ENCODE measurements around the gene ACSS2.
"Not testable (repeated sequence)": the region's sequence is repeated elsewhere in the genome, so short reads cannot be mapped to it uniquely, and the experiment has no call there.

The ACSS2 gene

GRCh38 chr20:34874094-34874654, 2.2 kb upstream of the ACSS2 start:
- peak; percentile 63 for DNase-seq

DNA sequence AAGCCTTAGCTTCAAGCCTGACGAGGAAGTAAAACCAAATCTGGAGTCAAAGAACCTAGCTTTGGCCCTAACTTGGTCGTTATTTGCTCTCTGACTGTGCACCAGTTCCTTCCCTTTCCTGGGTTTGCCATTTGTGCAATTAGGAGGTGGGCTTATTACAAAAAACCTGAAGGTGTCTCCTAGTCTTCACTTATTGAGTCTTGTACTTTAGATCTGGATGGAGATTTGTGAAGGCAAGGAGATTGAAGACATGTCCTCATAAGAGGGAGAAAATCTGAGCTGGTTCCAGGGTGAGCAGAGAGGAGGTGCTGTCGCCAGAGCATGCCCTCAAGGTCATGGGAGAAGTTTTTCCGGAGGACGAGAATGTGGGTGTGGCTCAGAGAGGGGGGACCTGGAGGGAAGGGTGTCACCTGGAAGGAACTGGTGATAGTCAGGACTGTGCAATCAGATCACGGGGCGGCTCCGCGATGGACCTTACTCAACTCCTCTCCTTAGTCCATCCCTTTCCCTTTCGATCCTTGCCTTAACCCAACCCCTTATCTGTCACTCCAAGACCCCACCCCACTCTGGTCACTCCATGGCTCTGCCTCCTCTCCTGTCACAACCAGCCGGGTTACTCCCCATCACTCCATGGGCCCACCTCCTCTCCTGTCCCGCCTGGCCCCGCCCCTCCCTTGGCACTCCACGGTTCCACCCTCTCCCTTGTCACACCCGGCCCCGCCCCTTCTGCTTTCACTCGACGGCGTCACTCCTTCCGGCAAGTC, 588 bp upstream of the ACSS2 start:
- no peak for DNase-seq

GRCh38 chr20:34880215-34880850, 3.9 kb downstream of the ACSS2 start:
- no peak for DNase-seq

DNA sequence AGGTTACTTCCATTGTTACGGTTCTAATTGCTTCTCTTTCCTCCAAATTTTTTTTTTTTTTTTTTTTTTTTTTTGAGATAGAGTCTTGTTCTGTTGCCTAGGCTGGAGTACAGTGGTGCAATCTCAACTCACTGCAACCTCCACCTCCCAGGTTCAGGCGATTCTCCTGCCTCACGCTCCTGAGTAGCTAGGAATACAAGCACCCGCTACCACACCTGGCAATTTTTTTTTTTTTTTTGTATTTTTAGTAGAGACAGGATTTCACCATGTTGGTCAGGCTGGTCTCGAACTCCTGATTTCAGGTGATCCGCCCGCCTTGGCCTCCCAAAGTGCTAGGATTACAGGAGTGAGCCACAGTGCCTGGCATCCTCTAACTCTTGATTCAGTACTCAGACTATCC, 4.6 kb downstream of the ACSS2 start:
- not testable (repeated sequence) for DNase-seq

GRCh38 chr20:34881689-34882088, 5.3 kb downstream of the ACSS2 start:
- DNase-seq, result no peak

GRCh38 chr20:34883087-34883688, 6.8 kb downstream of the ACSS2 start:
- no peak for DNase-seq

- DNase-seq, result no peak
These were observed 7.4 kb downstream of the ACSS2 start for GRCh38 chr20:34883809-34884208.

- DNase-seq, result no peak
These were observed 7.8 kb downstream of the ACSS2 start for GRCh38 chr20:34884260-34884659.

GRCh38 chr20:34886122-34886521, 9.7 kb downstream of the ACSS2 start:
- no peak for DNase-seq

- no peak for DNase-seq
These were observed 10.6 kb downstream of the ACSS2 start for GRCh38 chr20:34887023-34887422.

DNA sequence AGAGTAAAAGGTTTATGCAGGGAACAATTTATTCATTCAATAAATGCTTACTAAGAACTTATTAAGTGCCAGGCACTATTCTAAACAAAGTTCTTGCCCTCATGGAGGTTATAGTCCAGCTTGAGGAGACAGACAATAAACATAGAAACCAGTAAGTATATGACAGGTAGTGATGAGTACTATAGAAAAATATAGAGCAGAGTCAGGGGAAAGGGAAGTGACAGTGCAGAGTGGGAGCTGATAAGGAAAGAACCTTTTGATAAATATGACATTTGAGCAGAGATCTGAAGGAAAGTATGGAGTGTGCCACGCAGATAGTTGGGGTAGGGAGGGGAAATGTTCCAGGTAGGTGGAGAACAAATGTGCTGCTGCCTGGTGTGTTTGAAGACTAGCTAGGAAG, 12.1 kb downstream of the ACSS2 start:
- no peak for DNase-seq

DNA sequence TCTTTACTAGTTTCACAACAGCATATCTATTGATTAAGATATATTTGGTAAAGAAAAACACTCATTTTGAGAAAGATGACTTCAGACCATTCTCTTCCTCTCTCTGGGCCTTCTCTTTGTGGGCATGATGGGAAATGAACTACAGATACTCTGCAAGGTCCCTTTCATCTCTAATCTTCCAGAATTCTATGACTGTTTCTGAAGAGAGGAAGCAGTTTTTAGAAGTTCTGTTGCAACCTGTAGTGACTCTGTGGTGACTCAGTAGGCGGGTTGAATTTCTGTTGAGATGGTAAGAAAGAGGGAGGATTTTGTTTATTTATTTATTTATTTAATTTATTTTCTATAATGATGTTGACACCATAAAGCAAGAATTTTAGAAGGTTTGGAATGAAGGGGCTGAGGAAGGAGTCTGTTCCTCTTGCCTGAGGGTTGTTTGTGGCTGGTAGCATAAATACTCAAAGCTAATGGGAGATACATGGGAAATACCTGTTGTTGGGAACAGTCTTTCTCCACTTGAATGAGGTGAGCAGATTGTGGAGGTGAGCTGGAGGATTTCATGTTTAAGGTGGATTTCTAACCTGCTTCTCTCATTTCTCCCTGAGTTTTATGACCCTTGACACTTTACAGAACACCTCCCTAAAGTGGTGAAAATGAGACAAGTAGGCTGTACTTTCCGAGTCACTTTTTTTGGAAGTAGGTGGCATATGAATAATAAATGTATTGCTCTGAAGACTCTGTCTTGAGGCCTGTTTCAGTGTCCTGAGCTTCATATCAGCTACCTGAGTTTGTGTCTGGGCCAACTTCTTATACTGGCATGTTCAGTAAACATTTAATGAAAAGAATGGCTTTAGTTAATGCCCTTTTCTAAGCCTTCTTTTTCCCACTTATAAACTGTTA, 15.0 kb downstream of the ACSS2 start:
- DNase-seq, result no peak

DNA sequence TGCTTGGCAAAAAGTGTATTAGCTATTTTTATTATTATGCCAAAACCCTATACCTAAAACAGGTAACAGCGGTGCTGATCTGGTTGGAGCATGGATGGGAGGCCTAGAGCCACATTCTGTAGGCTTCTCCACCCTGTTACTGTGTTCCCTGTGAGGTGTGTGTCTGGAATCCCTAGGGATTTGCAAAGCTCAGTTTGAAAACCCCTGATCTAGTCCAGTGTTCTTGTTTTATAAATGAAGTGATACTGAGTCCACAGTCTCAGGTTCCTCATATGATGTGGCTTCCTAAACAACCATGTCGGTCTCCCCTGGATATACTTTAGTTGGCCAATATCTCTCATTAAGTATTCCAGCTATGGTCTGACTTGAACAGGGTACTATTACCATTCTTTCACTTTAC, 16.3 kb downstream of the ACSS2 start:
- no peak for DNase-seq

DNA sequence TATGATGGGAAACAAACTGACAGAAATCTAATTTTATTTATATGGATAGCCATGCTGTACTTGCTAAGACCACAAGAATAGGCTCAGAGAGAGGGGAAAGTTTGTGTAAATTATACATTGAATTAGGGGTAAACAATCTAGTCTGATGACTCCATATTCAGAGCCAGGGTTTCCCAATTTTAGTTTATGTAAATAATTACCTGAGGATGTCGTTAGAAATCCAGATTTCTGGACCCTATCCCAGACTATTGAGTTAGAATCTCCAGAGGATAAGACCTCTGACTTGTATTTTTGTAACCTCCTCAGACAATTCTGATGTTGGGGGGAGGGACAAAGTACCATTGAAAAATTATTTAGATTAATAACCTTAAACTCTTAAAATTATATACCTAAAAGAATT, 18.3 kb downstream of the ACSS2 start:
- no peak for DNase-seq

DNA sequence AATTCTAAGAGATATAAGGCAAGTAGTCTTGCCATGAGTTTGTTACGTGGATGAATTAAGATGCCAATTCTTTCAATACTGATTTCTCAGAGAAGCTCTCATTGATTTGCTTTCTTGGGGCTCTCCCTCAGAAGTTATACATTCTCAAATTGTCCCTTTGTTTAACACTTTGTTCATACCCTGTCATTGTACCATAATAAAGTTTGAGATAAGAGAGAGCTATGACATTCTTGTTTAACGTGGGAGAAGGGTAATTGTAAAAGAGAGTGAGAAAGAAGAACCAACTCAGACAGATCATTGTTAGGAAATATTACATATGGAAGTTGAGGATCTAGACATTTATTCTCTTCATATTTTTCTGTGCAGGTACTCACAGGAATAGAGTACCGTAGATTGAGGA, 19.1 kb downstream of the ACSS2 start:
- DNase-seq, result no peak

GRCh38 chr20:34896086-34896621, 19.7 kb downstream of the ACSS2 start:
- no peak for DNase-seq

DNA sequence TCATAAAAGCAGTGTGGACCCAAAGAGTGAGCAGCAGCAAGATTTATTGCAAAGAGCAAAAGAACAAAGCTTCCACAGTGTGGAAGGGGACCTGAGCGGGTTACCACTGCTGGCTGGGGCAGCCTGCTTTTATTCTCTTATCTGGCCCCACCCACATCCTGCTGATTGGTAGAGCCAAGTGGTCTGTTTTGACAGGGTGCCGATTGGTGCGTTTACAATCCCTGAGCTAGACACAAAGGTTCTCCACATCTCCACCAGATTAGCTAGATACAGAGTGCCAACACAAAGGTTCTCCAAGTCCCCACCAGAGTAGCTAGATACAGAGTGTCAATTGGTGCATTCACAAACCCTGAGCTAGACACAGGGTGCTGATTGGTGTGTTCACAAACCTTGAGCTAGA, 21.7 kb downstream of the ACSS2 start:
- DNase-seq, result not testable (repeated sequence)

GRCh38 chr20:34898731-34899130, 22.3 kb downstream of the ACSS2 start:
- not testable (repeated sequence) for DNase-seq

GRCh38 chr20:34904202-34904621, 27.8 kb downstream of the ACSS2 start:
- no peak for DNase-seq

- peak; percentile 27 for DNase-seq
These were observed 31.4 kb downstream of the ACSS2 start for GRCh38 chr20:34907616-34908469.

GRCh38 chr20:34915131-34915530, 38.7 kb downstream of the ACSS2 start:
- DNase-seq, result no peak

Data from GOT3 (cell line).